Right atrium auricular region (tissue), 2 donors: Measurements from ENCODE around the gene SRGN. TPM values are rescaled to one million over a fixed set of nuclear protein-coding genes. Genes with fewer than 3 reads are reported as not detected.

Experiments used
- DNase-seq: peaks from one replicate; pipeline ENCODE4 v3.0.0-alpha.2; 2019; ENCODE audit warnings: low spot score
- H3K27ac ChIP-seq, 2 donors: fragments of 200-600 bp; sonication (generic); 1 replicate in 1 of 2; 2 replicates in 1 of 2; pipeline ENCODE4 v1.5.1; 2016 to 2019
- H3K27me3 ChIP-seq, 2 donors: fragments of 200-600 bp; sonication (generic); one replicate each; pipeline versions ENCODE4 v1.5.1 to v1.6.0; 2017 to 2019
- H3K36me3 ChIP-seq: fragments of 200-600 bp; sonication (generic); one replicate; pipeline ENCODE4 v1.5.1; 2016
- H3K4me1 ChIP-seq, 2 donors: fragments of 200-600 bp; sonication (generic); one replicate each; pipeline versions ENCODE4 v1.5.1 to v1.6.0; 2017 to 2019
- H3K4me3 ChIP-seq, 2 donors: fragments of 200-600 bp; sonication (generic); 1 replicate in 1 of 2; 2 replicates in 1 of 2; pipeline ENCODE4 v1.5.1; 2017 to 2019; ENCODE audit warnings: mild to moderate bottlenecking in 1 of 2, moderate library complexity in 1 of 2
- H3K9me3 ChIP-seq, 2 donors: fragments of 200-600 bp; sonication (generic); one replicate each; pipeline ENCODE4 v1.5.1; 2019
- CTCF ChIP-seq, 2 donors: fragments of 200-600 bp; sonication (generic); IDR thresholded peaks; one replicate each; pipeline ENCODE4 v1.5.1; 2019; ENCODE audit warnings: antibody characterized with exemption in 2 of 2
- total RNA-seq, 2 donors: library from RNA; depleted of rRNA; stranded (reverse); fragments of >200 nt; gene quantifications; one replicate each; pipeline ENCODE4 v1.1.0, GENCODE V29; 2016

Gene SRGN
- total RNA-seq, 2 donors from 2014 or later, result 79.4 to 124 TPM

GRCh38 chr10:69064762-69065328 lies 23.1 kb upstream of the SRGN start:
- no peaks in the 10 kb centered on the region for H3K9me3 ChIP-seq
- no peaks in the 10 kb centered on the region for H3K27me3 ChIP-seq
- H3K27ac ChIP-seq, result peak overlapping the region; percentile 65 to 75
- no peaks in the 10 kb centered on the region for H3K36me3 ChIP-seq
- peaks cover 0 to 31% of the 10 kb centered on the region in 2 donors for H3K4me1 ChIP-seq
- no peak for TF ChIP-seq CTCF (IDR thresholded peaks at IDR 0.05)
- DNase-seq, result no peak
- no peak overlapping the region for H3K4me3 ChIP-seq

GRCh38 chr10:69065406-69066361 lies 22.2 kb upstream of the SRGN start:
- DNase-seq, result no peak
- no peaks in the 10 kb centered on the region for H3K36me3 ChIP-seq
- H3K27me3 ChIP-seq, result no peaks in the 10 kb centered on the region
- TF ChIP-seq CTCF (IDR thresholded peaks at IDR 0.05), result no peak
- no peak overlapping the region for H3K4me3 ChIP-seq
- peak overlapping the region; percentile 65 to 75 for H3K27ac ChIP-seq
- no peaks in the 10 kb centered on the region for H3K9me3 ChIP-seq
- peaks cover 0 to 27% of the 10 kb centered on the region in 2 donors for H3K4me1 ChIP-seq

- no peak overlapping the region for H3K4me3 ChIP-seq
- peaks cover 0 to 16% of the 10 kb centered on the region in 2 donors for H3K4me1 ChIP-seq
- H3K27me3 ChIP-seq, result no peaks in the 10 kb centered on the region
- H3K36me3 ChIP-seq, result no peaks in the 10 kb centered on the region
- no peak overlapping the region for H3K27ac ChIP-seq
- TF ChIP-seq CTCF (IDR thresholded peaks at IDR 0.05), result no peak
- no peaks in the 10 kb centered on the region for H3K9me3 ChIP-seq
- no peak for DNase-seq
Observed at GRCh38 chr10:69067189-69067588, 20.7 kb upstream of the SRGN start.

- no peak for TF ChIP-seq CTCF (IDR thresholded peaks at IDR 0.05)
- no peak overlapping the region for H3K27ac ChIP-seq
- DNase-seq, result no peak
- H3K27me3 ChIP-seq, result no peaks in the 10 kb centered on the region
- H3K4me1 ChIP-seq, result peaks cover 0 to 12% of the 10 kb centered on the region in 2 donors
- H3K36me3 ChIP-seq, result no peaks in the 10 kb centered on the region
- no peak overlapping the region for H3K4me3 ChIP-seq
- no peaks in the 10 kb centered on the region for H3K9me3 ChIP-seq
Observed at GRCh38 chr10:69068549-69068948, 19.4 kb upstream of the SRGN start.

GRCh38 chr10:69069090-69070042 lies 18.5 kb upstream of the SRGN start:
- Histone ChIP-seq H3K4me1 (peaks cover 0 to 12% of the 10 kb centered on the region in 2 donors), H3K4me3 (no peak overlapping the region), H3K27me3 (no peaks in the 10 kb centered on the region), H3K27ac (no peak overlapping the region), H3K9me3 (no peaks in the 10 kb centered on the region), H3K36me3 (no peaks in the 10 kb centered on the region)
- no peak for DNase-seq
- no peak for TF ChIP-seq CTCF (IDR thresholded peaks at IDR 0.05)
